Left renal pelvis (tissue), 4 donors: ENCODE results near the gene OLFM1. TPM values are rescaled to one million over a fixed set of nuclear protein-coding genes. Genes with fewer than 3 reads are reported as not detected.

Experiments
- DNase-seq, 4 donors: peaks; one replicate each; pipeline ENCODE4 v3.0.0-alpha.2; 2013; ENCODE audit warnings: low read depth in 4 of 4, low spot score in 3 of 4
- polyA plus RNA-seq, 4 donors: library from polyadenylated mRNA; unstranded; fragments of 120-200 nt; gene quantifications; one replicate each; pipeline ENCODE4 v1.2.1, GENCODE V29; 2013; ENCODE audit not compliant: insufficient read length in 4 of 4

The OLFM1 gene
- polyA plus RNA-seq, 4 donors, result 3.6 to 15.5 (median 4.3) TPM

DNA sequence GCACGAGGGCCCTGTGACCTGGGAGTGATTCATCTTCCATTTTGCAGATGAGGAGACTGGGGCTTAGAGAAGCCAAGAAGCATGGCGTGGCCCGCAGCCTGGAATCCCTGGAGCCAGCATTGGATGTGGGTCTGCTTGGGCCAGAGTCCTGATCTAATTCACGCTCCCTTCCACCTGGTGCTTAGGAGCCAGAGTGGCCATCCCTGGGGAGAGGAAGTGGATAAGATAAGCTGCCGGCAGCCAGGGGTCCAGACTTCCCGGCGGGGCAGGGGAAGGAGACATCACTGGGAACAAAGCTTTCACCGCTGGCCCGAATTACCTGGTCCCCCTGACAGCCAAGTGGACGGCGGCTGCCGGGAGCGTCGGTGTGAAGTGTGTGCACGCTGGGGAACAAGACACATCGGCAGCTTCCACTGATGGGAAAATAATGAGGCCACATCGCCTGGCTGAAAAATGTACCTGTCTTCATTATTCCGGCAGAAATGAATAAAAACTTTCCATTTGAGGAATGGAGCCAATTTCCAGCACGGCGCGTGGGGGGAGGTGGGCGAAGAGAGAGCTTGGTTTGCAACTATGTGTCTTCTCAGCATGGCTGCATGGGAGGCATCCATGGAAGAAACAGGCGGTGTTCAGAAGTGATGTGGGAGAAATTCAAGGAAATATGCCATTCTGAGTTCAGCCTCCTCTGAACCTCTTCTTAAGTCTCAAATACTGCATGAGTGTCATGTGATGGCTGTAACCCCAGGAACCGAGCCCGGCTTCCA lies 78.5 kb downstream of the OLFM1 start:
- no peak for DNase-seq

- DNase-seq, result no peak
These were observed 79.1 kb downstream of the OLFM1 start for GRCh38 chr9:135166565-135166964.

DNA sequence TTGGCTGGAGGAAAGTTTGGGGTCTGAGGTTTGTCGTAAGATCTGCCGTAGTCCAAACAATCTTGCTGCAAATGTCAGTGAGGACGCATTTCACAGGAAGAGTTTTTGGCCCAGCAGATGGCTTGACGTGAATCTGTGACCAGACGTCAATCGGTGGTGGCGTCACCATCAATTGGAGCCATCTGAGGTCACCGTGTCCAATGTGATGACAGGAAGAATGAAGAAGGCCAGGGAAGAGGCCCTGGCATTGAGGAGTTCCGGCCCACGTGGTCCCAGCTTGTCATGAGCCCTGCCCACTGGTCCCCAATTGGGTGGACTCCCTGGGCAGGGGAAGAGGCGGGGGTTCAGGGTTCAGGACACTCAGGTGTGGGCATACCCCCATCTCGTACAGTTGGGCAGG lies 79.9 kb downstream of the OLFM1 start:
- no peak for DNase-seq

GRCh38 chr9:135167849-135168655 lies 80.6 kb downstream of the OLFM1 start:
- DNase-seq, result no peak

GRCh38 chr9:135169709-135170226 lies 82.3 kb downstream of the OLFM1 start:
- DNase-seq, result no peak

- no peak for DNase-seq
These were observed 83.1 kb downstream of the OLFM1 start for GRCh38 chr9:135170535-135170934.

Other genes starting within 250 kb of the OLFM1 start
- under 1 TPM in 3 of 4 donors, not detected in 1; 0.27 to 0.33 (median 0.31) TPM for gene FCN2, start 206.9 kb upstream of the OLFM1 start, polyA plus RNA-seq
- gene FCN1, start 169.8 kb upstream of the OLFM1 start, polyA plus RNA-seq, result 1 to 10 TPM; 2.7 to 5.4 (median 3.0) TPM